Liver (tissue), 9 donors: Measurements from ENCODE around the gene PHC3. TPM values are rescaled to one million over a fixed set of nuclear protein-coding genes. Genes with fewer than 3 reads are reported as not detected.

Experiments used
- DNase-seq: peaks from one replicate; pipeline ENCODE4 v3.0.0-alpha.2; 2017; ENCODE audit warnings: low spot score
- H3K27ac ChIP-seq, 2 donors: one replicate each; pipeline ENCODE4 v1.7.0; 2013; ENCODE audit warnings: inconsistent platforms in 2 of 2, low read length in 2 of 2, control low read depth in 1 of 2, low read depth in 1 of 2, mild to moderate bottlenecking in 1 of 2
- H3K27me3 ChIP-seq, 4 donors: one replicate each; pipeline versions ENCODE4 v1.6.1 to v1.7.0; 2013; ENCODE audit warnings: low read length in 3 of 4, inconsistent platforms in 1 of 4, mild to moderate bottlenecking in 1 of 4, moderate library complexity in 1 of 4; ENCODE audit not compliant: control insufficient read depth in 4 of 4, insufficient read depth in 4 of 4
- H3K36me3 ChIP-seq, 4 donors: one replicate each; pipeline versions ENCODE4 v1.6.1 to v1.7.0; 2013; ENCODE audit warnings: low read length in 3 of 4, mild to moderate bottlenecking in 3 of 4, low read depth in 1 of 4, moderate library complexity in 1 of 4; ENCODE audit not compliant: control insufficient read depth in 4 of 4, insufficient read depth in 3 of 4
- H3K4me1 ChIP-seq, 4 donors: one replicate each; pipeline versions ENCODE4 v1.6.1 to v1.7.0; 2013; ENCODE audit warnings: low read length in 3 of 4, mild to moderate bottlenecking in 3 of 4, moderate library complexity in 1 of 4; ENCODE audit not compliant: control insufficient read depth in 4 of 4, insufficient read depth in 4 of 4
- H3K4me3 ChIP-seq, 3 donors: one replicate each; pipeline versions ENCODE4 v1.6.1 to v1.7.0; 2013; ENCODE audit warnings: low read length in 3 of 3, control low read depth in 1 of 3, low read depth in 1 of 3, mild to moderate bottlenecking in 1 of 3
- H3K9ac ChIP-seq, 2 donors: one replicate each; pipeline ENCODE4 v1.7.0; 2013; ENCODE audit warnings: low read length in 2 of 2, mild to moderate bottlenecking in 2 of 2, moderate library complexity in 2 of 2, control low read depth in 1 of 2, low read depth in 1 of 2
- H3K9me3 ChIP-seq, 4 donors: one replicate each; pipeline versions ENCODE4 v1.6.1 to v1.7.0; 2013; ENCODE audit warnings: low read length in 3 of 4; ENCODE audit not compliant: control insufficient read depth in 4 of 4
- EGR1 ChIP-seq, 2 donors: IDR thresholded peaks; 2 replicates each; pipeline ENCODE4 v1.6.1; 2016 to 2018; ENCODE audit warnings: antibody characterized with exemption in 2 of 2, low read depth in 2 of 2
- FOXA1 ChIP-seq: IDR thresholded peaks from 2 replicates; pipeline ENCODE4 v1.6.1; 2016; ENCODE audit warnings: antibody characterized with exemption
- FOXA2 ChIP-seq: IDR thresholded peaks from 2 replicates; pipeline ENCODE4 v1.6.1; 2016; ENCODE audit warnings: antibody characterized with exemption
- GABPA ChIP-seq, 2 donors: IDR thresholded peaks in 1 of 2; conservative IDR thresholded peaks in 1 of 2; 2 replicates each; pipeline ENCODE4 v1.6.1; 2016; ENCODE audit warnings: antibody characterized with exemption in 2 of 2, mild to moderate bottlenecking in 1 of 2, moderate library complexity in 1 of 2
- HNF4A ChIP-seq, 2 donors: conservative IDR thresholded peaks; 2 replicates each; pipeline ENCODE4 v1.6.1; 2016; ENCODE audit warnings: antibody characterized with exemption in 2 of 2, mild to moderate bottlenecking in 2 of 2
- HNF4G ChIP-seq: IDR thresholded peaks from 2 replicates; pipeline ENCODE4 v1.6.1; 2016; ENCODE audit warnings: antibody characterized with exemption
- JUND ChIP-seq, 2 donors: IDR thresholded peaks; 2 replicates each; pipeline ENCODE4 v1.6.1; 2016; ENCODE audit warnings: antibody characterized with exemption in 2 of 2
- NR2F2 ChIP-seq: IDR thresholded peaks from 2 replicates; pipeline ENCODE4 v1.6.1; 2016; ENCODE audit warnings: antibody characterized with exemption
- RAD21 ChIP-seq, 2 donors: IDR thresholded peaks; 2 replicates each; pipeline ENCODE4 v1.6.1; 2016; ENCODE audit warnings: antibody characterized with exemption in 2 of 2, mild to moderate bottlenecking in 2 of 2
- RXRA ChIP-seq, 2 donors: IDR thresholded peaks; 2 replicates each; pipeline ENCODE4 v1.6.1; 2017 to 2018; ENCODE audit warnings: antibody characterized with exemption in 2 of 2, mild to moderate bottlenecking in 1 of 2
- SP1 ChIP-seq: IDR thresholded peaks from 2 replicates; pipeline ENCODE4 v1.6.1; 2018; ENCODE audit warnings: antibody characterized with exemption, mild to moderate bottlenecking
- TAF1 ChIP-seq: conservative IDR thresholded peaks from 2 replicates; pipeline ENCODE4 v1.6.1; 2016; ENCODE audit warnings: antibody characterized with exemption, mild to moderate bottlenecking
- YY1 ChIP-seq: IDR thresholded peaks from 2 replicates; pipeline ENCODE4 v1.6.1; 2016; ENCODE audit warnings: antibody characterized with exemption, mild to moderate bottlenecking
- WGBS: extraction: QIAGEN DNeasy Blood & Tissue Kit; methylation state at CpG from one replicate; pipeline ENCODE4 v1.1.7; 2013; 5-methylcytosine and 5-hydroxymethylcytosine counted together
- polyA plus RNA-seq, 2 donors: library from polyadenylated mRNA; stranded (reverse) in 1 of 2; unstranded in 1 of 2; fragments of 200-250 nt in 1 of 2; fragments of >200 nt in 1 of 2; fragmentation: Nextera tagmentation in 1 of 2; extraction: Ambion mirVana in 1 of 2; gene quantifications; one replicate each; pipeline versions ENCODE4 v1.2.1 to v1.2.3, GENCODE V29; 2013 to 2015
- total RNA-seq, 2 donors: library from RNA; depleted of rRNA; stranded (reverse); fragments of >200 nt; gene quantifications; one replicate each; pipeline ENCODE4 v1.2.3, GENCODE V29; 2014
- TF ChIP-seq, protein P1 (sequence below): fragments of 150-350 bp; IDR thresholded peaks from 2 replicates; pipeline ENCODE4 v1.5.1; 2017; ENCODE audit warnings: improper control_type of control experiment, low read depth, low read length; ENCODE audit not compliant: missing input control
- TF ChIP-seq, protein P2 (sequence below): IDR thresholded peaks from 2 replicates; pipeline ENCODE4 v1.6.1; 2016; ENCODE audit warnings: antibody characterized with exemption
- TF ChIP-seq, protein P3 (sequence below): IDR thresholded peaks from 2 replicates; pipeline ENCODE4 v1.6.1; 2016; ENCODE audit warnings: antibody characterized with exemption
- TF ChIP-seq, protein P4 (sequence below): IDR thresholded peaks from 2 replicates; pipeline ENCODE4 v1.6.1; 2016; ENCODE audit warnings: antibody characterized with exemption
- TF ChIP-seq, protein P5 (sequence below): IDR thresholded peaks from 2 replicates; pipeline ENCODE4 v1.6.1; 2016; ENCODE audit warnings: antibody characterized with exemption, mild to moderate bottlenecking
- donor health status: healthy.
- donor health status: healthy.
- donor health status: healthy.
- donor health status: healthy.
- donor health status: healthy.

PHC3 gene
- total and polyA plus RNA-seq, 4 donors, result 3.9 to 44.7 (median 24.2) TPM

DNA sequence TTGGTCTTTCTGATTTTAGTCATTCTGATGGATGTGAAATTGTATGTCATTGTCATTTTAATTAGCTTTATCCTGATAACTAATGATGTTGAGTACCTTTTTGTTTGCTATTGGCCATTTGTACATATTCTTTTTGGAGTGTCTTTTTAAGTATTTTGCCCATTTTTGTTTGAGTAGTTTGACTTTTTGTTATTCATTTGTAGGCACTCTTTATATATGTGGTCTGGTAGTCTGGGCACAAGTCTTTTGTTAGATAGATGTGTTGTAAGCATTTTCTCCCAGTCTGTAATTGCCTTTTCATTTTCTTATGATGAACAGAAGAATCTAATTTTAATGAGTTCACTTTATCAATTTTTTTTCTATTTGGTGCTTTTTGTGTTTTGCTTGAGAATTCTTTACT, 129.1 kb downstream of the PHC3 start:
- Histone ChIP-seq H3K4me3 (no peak overlapping the region), H3K27me3 (no peaks in the 10 kb centered on the region), H3K9me3 (no peaks in the 10 kb centered on the region), H3K27ac (no peak overlapping the region), H3K36me3 (no peaks in the 10 kb centered on the region), H3K9ac (no peak overlapping the region), H3K4me1 (no peaks in the 10 kb centered on the region)
- TF ChIP-seq, protein P1, sequence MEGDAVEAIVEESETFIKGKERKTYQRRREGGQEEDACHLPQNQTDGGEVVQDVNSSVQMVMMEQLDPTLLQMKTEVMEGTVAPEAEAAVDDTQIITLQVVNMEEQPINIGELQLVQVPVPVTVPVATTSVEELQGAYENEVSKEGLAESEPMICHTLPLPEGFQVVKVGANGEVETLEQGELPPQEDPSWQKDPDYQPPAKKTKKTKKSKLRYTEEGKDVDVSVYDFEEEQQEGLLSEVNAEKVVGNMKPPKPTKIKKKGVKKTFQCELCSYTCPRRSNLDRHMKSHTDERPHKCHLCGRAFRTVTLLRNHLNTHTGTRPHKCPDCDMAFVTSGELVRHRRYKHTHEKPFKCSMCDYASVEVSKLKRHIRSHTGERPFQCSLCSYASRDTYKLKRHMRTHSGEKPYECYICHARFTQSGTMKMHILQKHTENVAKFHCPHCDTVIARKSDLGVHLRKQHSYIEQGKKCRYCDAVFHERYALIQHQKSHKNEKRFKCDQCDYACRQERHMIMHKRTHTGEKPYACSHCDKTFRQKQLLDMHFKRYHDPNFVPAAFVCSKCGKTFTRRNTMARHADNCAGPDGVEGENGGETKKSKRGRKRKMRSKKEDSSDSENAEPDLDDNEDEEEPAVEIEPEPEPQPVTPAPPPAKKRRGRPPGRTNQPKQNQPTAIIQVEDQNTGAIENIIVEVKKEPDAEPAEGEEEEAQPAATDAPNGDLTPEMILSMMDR, result no peak
- TF ChIP-seq FOXA2 (no peak), GABPA (IDR thresholded peaks at IDR 0.05 in 1 of 2, conservative IDR thresholded peaks at IDR 0.05 in 1 of 2) (no peak), YY1 (no peak)
- no peak for DNase-seq

DNA sequence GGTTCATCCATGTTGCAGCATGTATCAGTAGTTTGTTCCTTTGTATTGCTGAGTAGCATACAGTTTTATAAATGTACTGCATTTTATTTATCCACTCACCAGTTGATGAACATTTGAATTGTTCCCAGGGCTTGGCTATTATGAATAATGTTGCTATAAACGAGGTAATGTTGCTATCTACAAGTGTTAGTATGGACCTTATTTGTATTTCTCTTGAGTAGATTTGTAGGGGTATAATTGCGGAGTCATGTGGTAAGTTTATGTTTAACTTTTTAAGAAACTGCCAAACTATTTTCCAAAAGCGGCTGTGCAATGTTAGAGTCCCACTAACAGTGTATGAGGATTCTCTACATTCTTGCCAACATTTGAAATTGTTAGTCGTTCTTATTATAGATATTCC, 130.8 kb downstream of the PHC3 start:
- H3K9ac ChIP-seq, result no peak overlapping the region
- no peaks in the 10 kb centered on the region for H3K9me3 ChIP-seq
- no peaks in the 10 kb centered on the region for H3K27me3 ChIP-seq
- H3K4me3 ChIP-seq, result no peak overlapping the region
- H3K36me3 ChIP-seq, result no peaks in the 10 kb centered on the region
- WGBS, result 80% methylated on average over 4 of the region's 4 CpGs
- H3K27ac ChIP-seq, result no peak overlapping the region
- H3K4me1 ChIP-seq, result peaks cover 0 to 4% (median 2%) of the 10 kb centered on the region in 4 donors
- DNase-seq, result no peak
- TF ChIP-seq NR2F2 (no peak), YY1 (no peak), FOXA1 (no peak), HNF4G (no peak), EGR1 (IDR thresholded peaks at IDR 0.05; ENCODE audit: low read depth in 2 of 2) (no peak), TAF1 (no peak), JUND (IDR thresholded peaks at IDR 0.05) (no peak), RAD21 (IDR thresholded peaks at IDR 0.05) (no peak), GABPA (IDR thresholded peaks at IDR 0.05 in 1 of 2, conservative IDR thresholded peaks at IDR 0.05 in 1 of 2) (no peak), HNF4A (conservative IDR thresholded peaks at IDR 0.05) (no peak), FOXA2 (no peak), SP1 (no peak), RXRA (IDR thresholded peaks at IDR 0.05) (no peak)
- TF ChIP-seq, protein P2, sequence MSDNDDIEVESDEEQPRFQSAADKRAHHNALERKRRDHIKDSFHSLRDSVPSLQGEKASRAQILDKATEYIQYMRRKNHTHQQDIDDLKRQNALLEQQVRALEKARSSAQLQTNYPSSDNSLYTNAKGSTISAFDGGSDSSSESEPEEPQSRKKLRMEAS, result no peak
- TF ChIP-seq, protein P3, sequence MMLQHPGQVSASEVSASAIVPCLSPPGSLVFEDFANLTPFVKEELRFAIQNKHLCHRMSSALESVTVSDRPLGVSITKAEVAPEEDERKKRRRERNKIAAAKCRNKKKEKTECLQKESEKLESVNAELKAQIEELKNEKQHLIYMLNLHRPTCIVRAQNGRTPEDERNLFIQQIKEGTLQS, result no peak
- TF ChIP-seq, protein P4, sequence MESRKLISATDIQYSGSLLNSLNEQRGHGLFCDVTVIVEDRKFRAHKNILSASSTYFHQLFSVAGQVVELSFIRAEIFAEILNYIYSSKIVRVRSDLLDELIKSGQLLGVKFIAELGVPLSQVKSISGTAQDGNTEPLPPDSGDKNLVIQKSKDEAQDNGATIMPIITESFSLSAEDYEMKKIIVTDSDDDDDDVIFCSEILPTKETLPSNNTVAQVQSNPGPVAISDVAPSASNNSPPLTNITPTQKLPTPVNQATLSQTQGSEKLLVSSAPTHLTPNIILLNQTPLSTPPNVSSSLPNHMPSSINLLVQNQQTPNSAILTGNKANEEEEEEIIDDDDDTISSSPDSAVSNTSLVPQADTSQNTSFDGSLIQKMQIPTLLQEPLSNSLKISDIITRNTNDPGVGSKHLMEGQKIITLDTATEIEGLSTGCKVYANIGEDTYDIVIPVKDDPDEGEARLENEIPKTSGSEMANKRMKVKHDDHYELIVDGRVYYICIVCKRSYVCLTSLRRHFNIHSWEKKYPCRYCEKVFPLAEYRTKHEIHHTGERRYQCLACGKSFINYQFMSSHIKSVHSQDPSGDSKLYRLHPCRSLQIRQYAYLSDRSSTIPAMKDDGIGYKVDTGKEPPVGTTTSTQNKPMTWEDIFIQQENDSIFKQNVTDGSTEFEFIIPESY, result no peak
- TF ChIP-seq, protein P1, result no peak
- TF ChIP-seq, protein P5, sequence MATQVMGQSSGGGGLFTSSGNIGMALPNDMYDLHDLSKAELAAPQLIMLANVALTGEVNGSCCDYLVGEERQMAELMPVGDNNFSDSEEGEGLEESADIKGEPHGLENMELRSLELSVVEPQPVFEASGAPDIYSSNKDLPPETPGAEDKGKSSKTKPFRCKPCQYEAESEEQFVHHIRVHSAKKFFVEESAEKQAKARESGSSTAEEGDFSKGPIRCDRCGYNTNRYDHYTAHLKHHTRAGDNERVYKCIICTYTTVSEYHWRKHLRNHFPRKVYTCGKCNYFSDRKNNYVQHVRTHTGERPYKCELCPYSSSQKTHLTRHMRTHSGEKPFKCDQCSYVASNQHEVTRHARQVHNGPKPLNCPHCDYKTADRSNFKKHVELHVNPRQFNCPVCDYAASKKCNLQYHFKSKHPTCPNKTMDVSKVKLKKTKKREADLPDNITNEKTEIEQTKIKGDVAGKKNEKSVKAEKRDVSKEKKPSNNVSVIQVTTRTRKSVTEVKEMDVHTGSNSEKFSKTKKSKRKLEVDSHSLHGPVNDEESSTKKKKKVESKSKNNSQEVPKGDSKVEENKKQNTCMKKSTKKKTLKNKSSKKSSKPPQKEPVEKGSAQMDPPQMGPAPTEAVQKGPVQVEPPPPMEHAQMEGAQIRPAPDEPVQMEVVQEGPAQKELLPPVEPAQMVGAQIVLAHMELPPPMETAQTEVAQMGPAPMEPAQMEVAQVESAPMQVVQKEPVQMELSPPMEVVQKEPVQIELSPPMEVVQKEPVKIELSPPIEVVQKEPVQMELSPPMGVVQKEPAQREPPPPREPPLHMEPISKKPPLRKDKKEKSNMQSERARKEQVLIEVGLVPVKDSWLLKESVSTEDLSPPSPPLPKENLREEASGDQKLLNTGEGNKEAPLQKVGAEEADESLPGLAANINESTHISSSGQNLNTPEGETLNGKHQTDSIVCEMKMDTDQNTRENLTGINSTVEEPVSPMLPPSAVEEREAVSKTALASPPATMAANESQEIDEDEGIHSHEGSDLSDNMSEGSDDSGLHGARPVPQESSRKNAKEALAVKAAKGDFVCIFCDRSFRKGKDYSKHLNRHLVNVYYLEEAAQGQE, result no peak
